H1 (cell line): Measurements from ENCODE around the gene NFKB1. TPM values are rescaled to one million over a fixed set of nuclear protein-coding genes. Genes with fewer than 3 reads are reported as not detected.

Experiments used
- ASH2L ChIP-seq: fragments of 200-600, 300-600 bp; sonication (generic); IDR thresholded peaks from one replicate; pipeline ENCODE4 v1.7.1; 2017; ENCODE audit warnings: low read length
- ATF2 ChIP-seq: IDR thresholded peaks from 2 replicates; pipeline ENCODE4 v1.6.1; 2012; ENCODE audit warnings: low read length, inconsistent platforms
- BACH1 ChIP-seq: IDR thresholded peaks from 2 replicates; pipeline ENCODE4 v1.6.1; 2012; ENCODE audit warnings: low read length, improper control_type of control experiment
- TEAD4 ChIP-seq: IDR thresholded peaks from 2 replicates; pipeline ENCODE4 v1.6.1; 2012; ENCODE audit warnings: low read depth, low read length, inconsistent platforms, mixed read lengths
- USF2 ChIP-seq: IDR thresholded peaks from 2 replicates; pipeline ENCODE4 v1.6.1; 2011; ENCODE audit warnings: low read length, improper control_type of control experiment
- polyA plus RNA-seq, 7 experiments: library from polyadenylated mRNA; depleted of rRNA in 3 of 7; stranded (reverse) in 5 of 7; unstranded in 2 of 7; fragments of >200 nt in 5 of 7; fragments of 200-250 nt in 2 of 7; gene quantifications; 1 replicate in 5 of 7; 2 replicates in 1 of 7; 4 replicates in 1 of 7; pipeline versions ENCODE4 v1.2.1 to v1.2.3, GENCODE V29; 2011 to 2013; ENCODE audit warnings: missing spikeins in 2 of 7, mixed read lengths in 2 of 7
- total RNA-seq: library from RNA; stranded (reverse); fragmentation: NEBNext Ultra II Directional; extraction: Animal tissue kit (Norgen Biotek cat#: 25700); gene quantifications from 2 replicates; pipeline ENCODE4 v1.2.1, GENCODE V29; 2021

The NFKB1 gene
- total and polyA plus RNA-seq, 2 of the 8 experiments (the other 6 are each of a cell fraction or from before 2014, with no cell fraction given): 2.9 to 6.8 TPM

DNA sequence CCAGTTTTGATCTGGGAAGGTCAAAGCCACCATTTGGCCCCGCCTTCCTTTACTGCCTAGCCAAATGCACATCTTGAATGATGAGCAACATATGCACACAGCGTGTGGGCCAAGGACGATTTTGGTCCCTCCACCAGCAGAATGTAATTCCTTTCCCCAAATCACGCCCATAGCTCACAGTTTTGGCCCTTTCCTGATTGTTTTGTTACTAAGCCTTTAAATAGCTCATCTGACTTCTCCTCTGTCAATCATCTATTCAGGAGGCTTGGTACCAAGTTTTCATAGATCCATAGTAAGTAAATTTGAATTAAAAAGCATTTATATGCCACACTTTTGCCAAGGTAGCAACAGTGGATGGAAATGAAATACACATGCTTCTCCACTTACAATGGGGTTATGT, 123.3 kb downstream of the NFKB1 start (continued):
- TF ChIP-seq TEAD4: no peak
- TF ChIP-seq USF2: no peak
- TF ChIP-seq BACH1: no peak
- TF ChIP-seq ASH2L: no peak
- no peak for TF ChIP-seq ATF2
